Mucosa of rectum (tissue), 2 donors: ENCODE measurements around the gene WAPL.
A peak's percentile ranks its signal among the peaks of the same experiment; 100 is the strongest.
"Not testable (repeated sequence)": the region's sequence is repeated elsewhere in the genome, so short reads cannot be mapped to it uniquely, and the experiment has no call there.

Experiments
- H3K27ac ChIP-seq, 2 donors: one replicate each; pipeline ENCODE4 v1.7.0; 2013; ENCODE audit warnings: inconsistent platforms in 2 of 2, low read depth in 2 of 2, low read length in 2 of 2
- H3K27me3 ChIP-seq, 2 donors: one replicate each; pipeline ENCODE4 v1.7.0; 2013; ENCODE audit warnings: low read length in 2 of 2; ENCODE audit not compliant: control insufficient read depth in 2 of 2, insufficient read depth in 2 of 2
- H3K36me3 ChIP-seq, 2 donors: one replicate each; pipeline ENCODE4 v1.7.0; 2013; ENCODE audit warnings: low read length in 2 of 2; ENCODE audit not compliant: control insufficient read depth in 2 of 2, insufficient read depth in 2 of 2
- H3K4me1 ChIP-seq, 2 donors: one replicate each; pipeline ENCODE4 v1.7.0; 2013; ENCODE audit warnings: low read length in 2 of 2, mild to moderate bottlenecking in 1 of 2; ENCODE audit not compliant: control insufficient read depth in 2 of 2, insufficient read depth in 2 of 2
- H3K4me3 ChIP-seq, 2 donors: one replicate each; pipeline ENCODE4 v1.7.0; 2013; ENCODE audit warnings: low read length in 2 of 2
- H3K9ac ChIP-seq, 2 donors: one replicate each; pipeline ENCODE4 v1.7.0; 2013; ENCODE audit warnings: low read length in 2 of 2, low read depth in 1 of 2, mild to moderate bottlenecking in 1 of 2
- H3K9me3 ChIP-seq, 2 donors: one replicate each; pipeline ENCODE4 v1.7.0; 2013; ENCODE audit warnings: low read length in 2 of 2; ENCODE audit not compliant: control insufficient read depth in 2 of 2
- donor health status: healthy.
- donor health status: Normal muscosa, but diverticular disease.

The WAPL gene

GRCh38 chr10:86545101-86545500 lies 23.5 kb upstream of the WAPL start:
- no peaks in the 10 kb centered on the region for H3K4me1 ChIP-seq
- no peak overlapping the region for H3K9ac ChIP-seq
- no peaks in the 10 kb centered on the region for H3K27me3 ChIP-seq
- H3K27ac ChIP-seq = no peak overlapping the region
- H3K9me3 ChIP-seq = peaks cover 0 to 2% of the 10 kb centered on the region in 2 donors
- no peaks in the 10 kb centered on the region for H3K36me3 ChIP-seq
- no peak overlapping the region for H3K4me3 ChIP-seq

GRCh38 chr10:86540016-86540415 lies 18.4 kb upstream of the WAPL start:
- Histone ChIP-seq H3K9ac (no peak overlapping the region), H3K9me3 (no peaks in the 10 kb centered on the region), H3K4me3 (no peak overlapping the region), H3K27ac (no peak overlapping the region), H3K27me3 (no peaks in the 10 kb centered on the region), H3K36me3 (no peaks in the 10 kb centered on the region), H3K4me1 (peaks cover 5% of the 10 kb centered on the region in 2 donors)

- Histone ChIP-seq H3K4me3 (no peak overlapping the region), H3K9me3 (no peaks in the 10 kb centered on the region), H3K36me3 (no peaks in the 10 kb centered on the region), H3K9ac (no peak overlapping the region), H3K4me1 (peaks cover 7 to 8% of the 10 kb centered on the region in 2 donors), H3K27me3 (no peaks in the 10 kb centered on the region), H3K27ac (no peak overlapping the region)
Measured at GRCh38 chr10:86538547-86538946, 17.0 kb upstream of the WAPL start.

GRCh38 chr10:86538040-86538439 lies 16.4 kb upstream of the WAPL start:
- H3K4me3 ChIP-seq, H3K9me3 ChIP-seq, H3K9ac ChIP-seq, H3K27me3 ChIP-seq, H3K36me3 ChIP-seq, H3K27ac ChIP-seq, H3K4me1 ChIP-seq: not testable (repeated sequence)

GRCh38 chr10:86536294-86536861 lies 14.8 kb upstream of the WAPL start:
- no peaks in the 10 kb centered on the region for H3K27me3 ChIP-seq
- H3K36me3 ChIP-seq = no peaks in the 10 kb centered on the region
- no peak overlapping the region for H3K4me3 ChIP-seq
- no peak overlapping the region for H3K9ac ChIP-seq
- no peak overlapping the region for H3K27ac ChIP-seq
- peaks cover 7 to 8% of the 10 kb centered on the region in 2 donors for H3K4me1 ChIP-seq
- H3K9me3 ChIP-seq = no peaks in the 10 kb centered on the region

GRCh38 chr10:86535132-86535882 lies 13.7 kb upstream of the WAPL start:
- no peaks in the 10 kb centered on the region for H3K9me3 ChIP-seq
- no peaks in the 10 kb centered on the region for H3K27me3 ChIP-seq
- no peaks in the 10 kb centered on the region for H3K36me3 ChIP-seq
- peaks cover 7 to 8% of the 10 kb centered on the region in 2 donors for H3K4me1 ChIP-seq
- H3K27ac ChIP-seq = peak overlapping the region; percentile 76 to 79
- peak overlapping the region; percentile 79 to 83 for H3K4me3 ChIP-seq
- peak overlapping the region; percentile 75 to 79 for H3K9ac ChIP-seq

- Histone ChIP-seq H3K27me3 (no peaks in the 10 kb centered on the region), H3K9ac (no peak overlapping the region), H3K9me3 (no peaks in the 10 kb centered on the region), H3K27ac (no peak overlapping the region), H3K4me1 (peaks cover 7 to 8% of the 10 kb centered on the region in 2 donors), H3K36me3 (no peaks in the 10 kb centered on the region), H3K4me3 (no peak overlapping the region)
Measured at GRCh38 chr10:86533328-86533727, 11.7 kb upstream of the WAPL start.

- H3K27ac ChIP-seq, H3K4me3 ChIP-seq: not testable (repeated sequence)
Measured at GRCh38 chr10:86528736-86529135, 7.1 kb upstream of the WAPL start.

GRCh38 chr10:86526606-86527005 lies 5.0 kb upstream of the WAPL start:
- Histone ChIP-seq H3K27ac (no peak overlapping the region), H3K4me3 (no peak overlapping the region), H3K4me1 (peaks cover 11 to 15% of the 10 kb centered on the region in 2 donors), H3K9me3 (no peaks in the 10 kb centered on the region), H3K27me3 (no peaks in the 10 kb centered on the region), H3K9ac (no peak overlapping the region), H3K36me3 (no peaks in the 10 kb centered on the region)

More at GRCh38 chr10:86528736-86529135, 7.1 kb upstream of the WAPL start:
- H3K9ac ChIP-seq, H3K9me3 ChIP-seq, H3K36me3 ChIP-seq, H3K27me3 ChIP-seq, H3K4me1 ChIP-seq: not testable (repeated sequence)

GRCh38 chr10:86525713-86526112 lies 4.1 kb upstream of the WAPL start:
- not testable (repeated sequence) for H3K9ac ChIP-seq, H3K27ac ChIP-seq, H3K9me3 ChIP-seq, H3K27me3 ChIP-seq, H3K36me3 ChIP-seq, H3K4me3 ChIP-seq
- peaks cover 11 to 15% of the 10 kb centered on the region in 2 donors for H3K4me1 ChIP-seq
